Hepatocyte (in vitro differentiated cells): ENCODE results near the gene CBY3.

Experiments
- CTCF ChIP-seq: fragments of 200-600 bp; sonication (generic); IDR thresholded peaks from 2 replicates; pipeline ENCODE4 v1.5.1; 2016; ENCODE audit warnings: antibody characterized with exemption, mild to moderate bottlenecking; ENCODE audit not compliant: poor library complexity
- EZH2 ChIP-seq: fragments of 200-600 bp; sonication (generic); IDR thresholded peaks from 2 replicates; pipeline ENCODE4 v1.6.1; 2016; ENCODE audit warnings: antibody characterized with exemption, mild to moderate bottlenecking, borderline replicate concordance
- EZH2phosphoT487 ChIP-seq: fragments of 200-600 bp; sonication (generic); IDR thresholded peaks from one replicate; pipeline ENCODE4 v1.6.1; 2018; ENCODE audit warnings: antibody characterized with exemption, mild to moderate bottlenecking, low read depth, moderate library complexity; ENCODE audit not compliant: unreplicated experiment, severe bottlenecking

- TF ChIP-seq CTCF: no peak
- no peak for TF ChIP-seq EZH2
- TF ChIP-seq EZH2phosphoT487: no peak
Measured at GRCh38 chr5:179694561-179694960, 13.7 kb upstream of the CBY3 start.
